Measurements from ENCODE around the gene TBC1D22B. TPM values are rescaled to one million over a fixed set of nuclear protein-coding genes. Genes with fewer than 3 reads are reported as not detected.

Gene TBC1D22B
- polyA plus RNA-seq, 2 of the 4 experiments (the other 2 are of a cell fraction), result 5.7 to 6.4 TPM

DNA sequence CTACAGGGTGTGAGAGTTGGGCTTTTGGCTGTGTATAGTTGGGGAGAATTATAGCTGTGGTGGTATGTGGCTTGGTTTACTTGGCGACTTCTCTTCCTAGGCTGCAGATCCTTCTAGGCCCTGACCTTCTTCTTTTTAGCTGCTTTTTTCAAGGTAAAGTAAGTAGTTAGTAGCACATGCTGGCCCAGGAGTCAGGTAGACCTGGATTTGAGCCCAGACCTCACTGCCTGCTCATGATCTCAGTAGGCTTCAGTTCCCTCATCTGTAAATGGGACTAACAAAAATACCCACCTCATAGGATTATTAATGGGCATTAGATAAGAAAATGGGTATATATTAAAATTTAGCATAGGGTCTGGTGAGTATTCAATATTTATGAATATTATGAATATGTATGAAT lies 17.8 kb downstream of the TBC1D22B start:
- no peaks in the 10 kb centered on the region for H3K4me1 ChIP-seq
- ChIA-PET CTCF (interaction anchor here (1.0 kb wide), 1 partner anchor 10 kb away, joined by 3 read pairs; no protein-coding TSS in a partner anchor), POLR2A (no interaction called here)
- H3K9me3 ChIP-seq, result no peaks in the 10 kb centered on the region
- FAIRE-seq (no peak), DNase-seq (ENCODE audit: low read depth in 1 of 2, low spot score in 1 of 2) (no peak), ATAC-seq (no peak)
- no peak overlapping the region for H3K4me2 ChIP-seq
- TF ChIP-seq EHF (CRISPR knock-in tag; IDR thresholded peaks at IDR 0.05), result no peak
- TF ChIP-seq FOSL2 (IDR thresholded peaks at IDR 0.05), result no peak
- TF ChIP-seq FOSL2 (CRISPR knock-in tag; IDR thresholded peaks at IDR 0.05), result no peak
- TF ChIP-seq MAZ (IDR thresholded peaks at IDR 0.05; ENCODE audit: borderline replicate concordance, low read depth, low read length), result no peak
- no peak for TF ChIP-seq RARB (CRISPR knock-in tag; IDR thresholded peaks at IDR 0.05)
- no peak for TF ChIP-seq ZFP36 (IDR thresholded peaks at IDR 0.05; ENCODE audit: borderline replicate concordance, partially characterized antibody)
- no peak for TF ChIP-seq BHLHE40 (IDR thresholded peaks at IDR 0.05; ENCODE audit: low read depth, low read length)
- TF ChIP-seq ESRRA (IDR thresholded peaks at IDR 0.05; ENCODE audit: borderline replicate concordance, low read length), result no peak
- TF ChIP-seq, protein P1, sequence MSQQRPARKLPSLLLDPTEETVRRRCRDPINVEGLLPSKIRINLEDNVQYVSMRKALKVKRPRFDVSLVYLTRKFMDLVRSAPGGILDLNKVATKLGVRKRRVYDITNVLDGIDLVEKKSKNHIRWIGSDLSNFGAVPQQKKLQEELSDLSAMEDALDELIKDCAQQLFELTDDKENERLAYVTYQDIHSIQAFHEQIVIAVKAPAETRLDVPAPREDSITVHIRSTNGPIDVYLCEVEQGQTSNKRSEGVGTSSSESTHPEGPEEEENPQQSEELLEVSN (IDR thresholded peaks at IDR 0.05; ENCODE audit: borderline replicate concordance, low read depth), result no peak
- no peak for TF ChIP-seq TP53 (CRISPR knock-in tag; IDR thresholded peaks at IDR 0.05)
- no peak for TF ChIP-seq ZSCAN20 (CRISPR knock-in tag; IDR thresholded peaks at IDR 0.05)
- no peak for TF ChIP-seq CBX2 (IDR thresholded peaks at IDR 0.05; ENCODE audit: borderline replicate concordance, low read depth)
- TF ChIP-seq SREBF2 (IDR thresholded peaks at IDR 0.05), result no peak
- TF ChIP-seq, protein P2, sequence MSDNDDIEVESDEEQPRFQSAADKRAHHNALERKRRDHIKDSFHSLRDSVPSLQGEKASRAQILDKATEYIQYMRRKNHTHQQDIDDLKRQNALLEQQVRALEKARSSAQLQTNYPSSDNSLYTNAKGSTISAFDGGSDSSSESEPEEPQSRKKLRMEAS (IDR thresholded peaks at IDR 0.05), result no peak
- TF ChIP-seq HDAC2 (IDR thresholded peaks at IDR 0.05), result no peak
- TF ChIP-seq, protein P3, sequence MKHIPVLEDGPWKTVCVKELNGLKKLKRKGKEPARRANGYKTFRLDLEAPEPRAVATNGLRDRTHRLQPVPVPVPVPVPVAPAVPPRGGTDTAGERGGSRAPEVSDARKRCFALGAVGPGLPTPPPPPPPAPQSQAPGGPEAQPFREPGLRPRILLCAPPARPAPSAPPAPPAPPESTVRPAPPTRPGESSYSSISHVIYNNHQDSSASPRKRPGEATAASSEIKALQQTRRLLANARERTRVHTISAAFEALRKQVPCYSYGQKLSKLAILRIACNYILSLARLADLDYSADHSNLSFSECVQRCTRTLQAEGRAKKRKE (CRISPR knock-in tag; IDR thresholded peaks at IDR 0.05; ENCODE audit: low read depth), result no peak
- TF ChIP-seq NFE2L2 (conservative IDR thresholded peaks at IDR 0.05; ENCODE audit: low read length), result no peak
- H3K4me3 ChIP-seq, result no peak overlapping the region
- WGBS (ENCODE audit: missing lambda C conversion rate), result 85% methylated on average over 1 of the region's 1 CpG
- no peak overlapping the region for H3K27ac ChIP-seq

DNA sequence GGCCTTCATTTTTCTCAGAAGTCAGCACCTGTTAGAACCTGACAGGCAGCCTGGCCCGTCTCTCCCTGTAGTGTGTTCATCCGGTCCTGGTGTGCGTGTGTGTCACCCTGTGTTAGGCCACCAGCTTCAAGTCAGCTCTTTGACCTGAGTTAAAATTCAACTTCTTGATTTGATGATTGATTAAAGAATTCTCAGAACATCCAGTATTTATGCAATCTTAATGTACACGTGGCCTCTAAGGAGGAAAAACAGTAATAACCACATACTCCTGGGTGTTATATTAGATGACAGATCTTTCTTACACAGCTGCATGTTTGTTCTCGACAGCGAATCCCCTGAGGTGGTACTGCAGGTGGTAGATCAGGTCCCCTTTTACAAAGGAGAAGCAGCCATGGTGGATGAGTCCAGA lies 19.4 kb downstream of the TBC1D22B start:
- TF ChIP-seq ZFP36 (IDR thresholded peaks at IDR 0.05; ENCODE audit: borderline replicate concordance, partially characterized antibody), result no peak
- no peak for TF ChIP-seq MAFK (IDR thresholded peaks at IDR 0.05; ENCODE audit: partially characterized antibody)
- no peak for TF ChIP-seq NPAS2 (CRISPR knock-in tag; IDR thresholded peaks at IDR 0.05; ENCODE audit: borderline replicate concordance)
- TF ChIP-seq KDM1A (IDR thresholded peaks at IDR 0.05; ENCODE audit: low read depth), result no peak
- no peak for TF ChIP-seq FOSL2 (IDR thresholded peaks at IDR 0.05)
- no peak for TF ChIP-seq FOSL2 (CRISPR knock-in tag; IDR thresholded peaks at IDR 0.05)
- no peak for TF ChIP-seq ZNF302 (CRISPR knock-in tag; IDR thresholded peaks at IDR 0.05)
- TF ChIP-seq SREBF2 (IDR thresholded peaks at IDR 0.05), result no peak
- TF ChIP-seq RAD21 (conservative IDR thresholded peaks at IDR 0.05 in 1 of 2, IDR thresholded peaks at IDR 0.05 in 1 of 2), result no peak
- TF ChIP-seq ZSCAN20 (CRISPR knock-in tag; IDR thresholded peaks at IDR 0.05), result no peak
- TF ChIP-seq TP53 (CRISPR knock-in tag; IDR thresholded peaks at IDR 0.05), result no peak
- TF ChIP-seq, protein P4, sequence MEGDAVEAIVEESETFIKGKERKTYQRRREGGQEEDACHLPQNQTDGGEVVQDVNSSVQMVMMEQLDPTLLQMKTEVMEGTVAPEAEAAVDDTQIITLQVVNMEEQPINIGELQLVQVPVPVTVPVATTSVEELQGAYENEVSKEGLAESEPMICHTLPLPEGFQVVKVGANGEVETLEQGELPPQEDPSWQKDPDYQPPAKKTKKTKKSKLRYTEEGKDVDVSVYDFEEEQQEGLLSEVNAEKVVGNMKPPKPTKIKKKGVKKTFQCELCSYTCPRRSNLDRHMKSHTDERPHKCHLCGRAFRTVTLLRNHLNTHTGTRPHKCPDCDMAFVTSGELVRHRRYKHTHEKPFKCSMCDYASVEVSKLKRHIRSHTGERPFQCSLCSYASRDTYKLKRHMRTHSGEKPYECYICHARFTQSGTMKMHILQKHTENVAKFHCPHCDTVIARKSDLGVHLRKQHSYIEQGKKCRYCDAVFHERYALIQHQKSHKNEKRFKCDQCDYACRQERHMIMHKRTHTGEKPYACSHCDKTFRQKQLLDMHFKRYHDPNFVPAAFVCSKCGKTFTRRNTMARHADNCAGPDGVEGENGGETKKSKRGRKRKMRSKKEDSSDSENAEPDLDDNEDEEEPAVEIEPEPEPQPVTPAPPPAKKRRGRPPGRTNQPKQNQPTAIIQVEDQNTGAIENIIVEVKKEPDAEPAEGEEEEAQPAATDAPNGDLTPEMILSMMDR (IDR thresholded peaks at IDR 0.05), result no peak
- TF ChIP-seq JUN (IDR thresholded peaks at IDR 0.05), result no peak
- TF ChIP-seq, protein P5, sequence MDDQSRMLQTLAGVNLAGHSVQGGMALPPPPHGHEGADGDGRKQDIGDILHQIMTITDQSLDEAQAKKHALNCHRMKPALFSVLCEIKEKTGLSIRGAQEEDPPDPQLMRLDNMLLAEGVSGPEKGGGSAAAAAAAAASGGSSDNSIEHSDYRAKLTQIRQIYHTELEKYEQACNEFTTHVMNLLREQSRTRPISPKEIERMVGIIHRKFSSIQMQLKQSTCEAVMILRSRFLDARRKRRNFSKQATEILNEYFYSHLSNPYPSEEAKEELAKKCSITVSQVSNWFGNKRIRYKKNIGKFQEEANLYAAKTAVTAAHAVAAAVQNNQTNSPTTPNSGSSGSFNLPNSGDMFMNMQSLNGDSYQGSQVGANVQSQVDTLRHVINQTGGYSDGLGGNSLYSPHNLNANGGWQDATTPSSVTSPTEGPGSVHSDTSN (IDR thresholded peaks at IDR 0.05), result no peak
- TF ChIP-seq TFCP2L1 (CRISPR knock-in tag; IDR thresholded peaks at IDR 0.05), result no peak
- H3K4me3 ChIP-seq, result no peak overlapping the region
- whole genome bisulfite sequencing (ENCODE audit: missing lambda C conversion rate), result 93% methylated on average over 6 of the region's 6 CpGs
- no peak for FAIRE-seq
- ChIA-PET CTCF (no interaction called here), POLR2A (no interaction called here)
- ATAC-seq, result no peak
- no peaks in the 10 kb centered on the region for H3K9me3 ChIP-seq
- DNase-seq (ENCODE audit: low read depth in 1 of 2, low spot score in 1 of 2), result no peak
- no peaks in the 10 kb centered on the region for H3K4me1 ChIP-seq
- H3K27ac ChIP-seq, result no peak overlapping the region
- H3K4me2 ChIP-seq, result no peak overlapping the region
